HepG2 (cell line): Measurements from ENCODE around the gene MYO5B. TPM values are rescaled to one million over a fixed set of nuclear protein-coding genes. Genes with fewer than 3 reads are reported as not detected.

Experiments
- AFF4 ChIP-seq: sonication (generic); formaldehyde crosslinking; IDR thresholded peaks from 2 replicates; pipeline ENCODE4 v1.4.0; 2020; ENCODE audit warnings: missing genetic modification reagents
- HMGA1 ChIP-seq: sonication (generic); formaldehyde crosslinking; conservative IDR thresholded peaks from 2 replicates; pipeline ENCODE4 v1.4.0; 2020; ENCODE audit warnings: missing genetic modification reagents
- MYC ChIP-seq: sonication (generic); formaldehyde crosslinking; IDR thresholded peaks from 2 replicates; pipeline ENCODE4 v1.9.0; 2021; ENCODE audit warnings: missing genetic modification reagents, borderline replicate concordance
- PCBP1 ChIP-seq: fragments of 200-400 bp; formaldehyde crosslinking; IDR thresholded peaks from 2 replicates; pipeline ENCODE4 v1.6.1; 2017; ENCODE audit warnings: mild to moderate bottlenecking, low read depth, low read length, borderline replicate concordance
- PHF5A ChIP-seq: IDR thresholded peaks from one replicate; pipeline ENCODE4 v1.6.1; 2018; ENCODE audit warnings: low read depth, missing genetic modification reagents; ENCODE audit not compliant: unreplicated experiment
- RBM22 ChIP-seq: fragments of 200-400 bp; formaldehyde crosslinking; optimal IDR thresholded peaks from 2 replicates; pipeline ENCODE3; 2017; ENCODE audit warnings: mild to moderate bottlenecking, low read length, moderate library complexity
- SMAD1 ChIP-seq: sonication (generic); formaldehyde crosslinking; IDR thresholded peaks from 2 replicates; pipeline ENCODE4 v1.4.0; 2020; ENCODE audit warnings: missing genetic modification reagents, low read depth, mild to moderate bottlenecking, borderline replicate concordance
- ZBTB20 ChIP-seq: sonication (generic); formaldehyde crosslinking; IDR thresholded peaks from 2 replicates; pipeline ENCODE4 v1.8.1; 2023; ENCODE audit warnings: missing genetic modification reagents, low read depth, mild to moderate bottlenecking, borderline replicate concordance
- ZFY ChIP-seq: sonication (generic); formaldehyde crosslinking; IDR thresholded peaks from 2 replicates; pipeline ENCODE4 v1.4.0; 2020; ENCODE audit warnings: missing genetic modification reagents
- ZNF274 ChIP-seq: sonication (generic); formaldehyde crosslinking; IDR thresholded peaks from 2 replicates; pipeline ENCODE4 v1.5.1; 2020; ENCODE audit warnings: mild to moderate bottlenecking, missing genetic modification reagents
- ZNF350 ChIP-seq: sonication (generic); formaldehyde crosslinking; IDR thresholded peaks from 2 replicates; pipeline ENCODE4 v1.4.0; 2020; ENCODE audit warnings: mild to moderate bottlenecking, low read depth, missing genetic modification reagents, borderline replicate concordance
- ZNF550 ChIP-seq: sonication (generic); formaldehyde crosslinking; IDR thresholded peaks from 2 replicates; pipeline ENCODE4 v1.4.0; 2020; ENCODE audit warnings: mild to moderate bottlenecking, missing genetic modification reagents, borderline replicate concordance
- ZNF670 ChIP-seq: sonication (generic); formaldehyde crosslinking; IDR thresholded peaks from 2 replicates; pipeline ENCODE4 v1.8.0; 2022; ENCODE audit warnings: mild to moderate bottlenecking, missing genetic modification reagents, borderline replicate concordance
- ZNF704 ChIP-seq: sonication (generic); formaldehyde crosslinking; IDR thresholded peaks from 2 replicates; pipeline ENCODE4 v1.8.1; 2023; ENCODE audit warnings: mild to moderate bottlenecking, inconsistent platforms, moderate library complexity, missing genetic modification reagents, borderline replicate concordance
- polyA plus RNA-seq, 8 experiments: library from polyadenylated mRNA; depleted of rRNA in 3 of 8; stranded (reverse) in 7 of 8; unstranded in 1 of 8; fragments of >200 nt; fragmentation: Illumina TruSeq in 4 of 8; extraction: Trizol in 4 of 8; gene quantifications; 2 replicates each; pipeline versions ENCODE4 v1.2.1 to v1.2.3, GENCODE V29; 2011 to 2016; ENCODE audit warnings: low read depth in 4 of 8, missing spikeins in 1 of 8, mixed read lengths in 1 of 8; ENCODE audit not compliant: insufficient read depth in 1 of 8
- total RNA-seq, 5 experiments: library from RNA; depleted of rRNA; stranded (reverse); fragments of >200 nt; fragmentation: Illumina TruSeq; extraction: Trizol; gene quantifications; 2 replicates each; pipeline ENCODE4 v1.2.3, GENCODE V29; 2016; ENCODE audit warnings: low read depth in 1 of 5
- TF ChIP-seq, protein P1 (sequence below): sonication (generic); formaldehyde crosslinking; IDR thresholded peaks from 2 replicates; pipeline ENCODE4 v1.9.0; 2021; ENCODE audit warnings: missing genetic modification reagents, mild to moderate bottlenecking, borderline replicate concordance
- TF ChIP-seq, protein P2 (sequence below): sonication (generic); formaldehyde crosslinking; IDR thresholded peaks from 2 replicates; pipeline ENCODE4 v1.8.1; 2023; ENCODE audit warnings: missing genetic modification reagents, inconsistent platforms, borderline replicate concordance
- TF ChIP-seq, protein P3 (sequence below): sonication (generic); formaldehyde crosslinking; IDR thresholded peaks from 2 replicates; pipeline ENCODE4 v1.4.0; 2020; ENCODE audit warnings: missing genetic modification reagents, borderline replicate concordance

Gene MYO5B
- total and polyA plus RNA-seq, 2 of the 13 experiments (the other 11 are each of a cell fraction or from before 2014, with no cell fraction given): 13.1 to 24.0 TPM

DNA sequence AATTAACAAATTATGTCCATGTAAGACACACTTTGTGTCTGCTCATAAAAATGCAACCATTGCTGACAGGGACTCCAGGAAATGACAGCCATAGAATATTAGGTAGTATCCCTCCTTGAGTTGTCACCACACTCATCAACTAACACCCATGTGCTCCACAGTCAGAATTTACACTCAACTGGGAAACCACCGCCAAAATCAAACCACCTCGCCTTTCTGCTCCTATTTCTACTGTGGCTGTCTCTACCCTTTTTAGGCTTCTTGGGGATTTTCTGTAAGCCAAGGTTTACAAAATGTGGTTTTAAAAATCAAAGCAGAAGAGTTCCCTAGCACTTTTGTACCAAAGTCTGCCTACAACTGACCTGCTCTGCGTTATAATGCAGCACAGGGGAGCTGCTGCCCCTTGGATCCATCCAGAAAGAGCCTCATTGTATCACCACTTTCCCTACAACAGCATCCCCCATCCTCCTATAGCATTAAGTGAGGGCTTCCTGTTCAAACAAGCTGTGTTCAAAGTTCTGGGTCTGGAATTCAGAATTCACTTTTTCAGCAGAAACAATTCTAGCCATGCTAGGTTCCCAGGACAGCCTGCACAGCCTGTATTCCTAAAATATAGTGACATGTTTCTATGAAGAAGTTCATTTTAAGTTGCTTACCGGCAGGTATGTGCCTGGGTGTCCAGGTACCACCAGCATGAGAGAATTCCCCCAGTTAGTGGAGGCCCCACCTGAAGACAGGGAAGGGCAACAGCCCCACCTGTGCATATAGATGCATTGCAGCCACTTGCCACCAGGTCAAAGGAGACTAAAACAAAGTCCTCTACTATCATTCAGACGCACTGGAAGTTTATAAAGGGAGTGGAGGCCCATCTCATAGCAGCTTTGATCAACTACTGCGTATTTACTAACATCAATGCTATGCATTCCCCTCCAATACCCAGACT is 104.3 kb downstream of the MYO5B start (continued):
- TF ChIP-seq, protein P1, sequence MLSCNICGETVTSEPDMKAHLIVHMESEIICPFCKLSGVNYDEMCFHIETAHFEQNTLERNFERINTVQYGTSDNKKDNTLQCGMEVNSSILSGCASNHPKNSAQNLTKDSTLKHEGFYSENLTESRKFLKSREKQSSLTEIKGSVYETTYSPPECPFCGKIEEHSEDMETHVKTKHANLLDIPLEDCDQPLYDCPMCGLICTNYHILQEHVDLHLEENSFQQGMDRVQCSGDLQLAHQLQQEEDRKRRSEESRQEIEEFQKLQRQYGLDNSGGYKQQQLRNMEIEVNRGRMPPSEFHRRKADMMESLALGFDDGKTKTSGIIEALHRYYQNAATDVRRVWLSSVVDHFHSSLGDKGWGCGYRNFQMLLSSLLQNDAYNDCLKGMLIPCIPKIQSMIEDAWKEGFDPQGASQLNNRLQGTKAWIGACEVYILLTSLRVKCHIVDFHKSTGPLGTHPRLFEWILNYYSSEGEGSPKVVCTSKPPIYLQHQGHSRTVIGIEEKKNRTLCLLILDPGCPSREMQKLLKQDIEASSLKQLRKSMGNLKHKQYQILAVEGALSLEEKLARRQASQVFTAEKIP: no peak
- no peak for TF ChIP-seq ZNF704 (CRISPR knock-in tag)
- TF ChIP-seq ZNF550 (CRISPR knock-in tag): no peak
- TF ChIP-seq ZFY: no peak
- TF ChIP-seq, protein P2, sequence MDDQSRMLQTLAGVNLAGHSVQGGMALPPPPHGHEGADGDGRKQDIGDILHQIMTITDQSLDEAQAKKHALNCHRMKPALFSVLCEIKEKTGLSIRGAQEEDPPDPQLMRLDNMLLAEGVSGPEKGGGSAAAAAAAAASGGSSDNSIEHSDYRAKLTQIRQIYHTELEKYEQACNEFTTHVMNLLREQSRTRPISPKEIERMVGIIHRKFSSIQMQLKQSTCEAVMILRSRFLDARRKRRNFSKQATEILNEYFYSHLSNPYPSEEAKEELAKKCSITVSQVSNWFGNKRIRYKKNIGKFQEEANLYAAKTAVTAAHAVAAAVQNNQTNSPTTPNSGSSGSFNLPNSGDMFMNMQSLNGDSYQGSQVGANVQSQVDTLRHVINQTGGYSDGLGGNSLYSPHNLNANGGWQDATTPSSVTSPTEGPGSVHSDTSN (CRISPR knock-in tag): no peak
- no peak for TF ChIP-seq ZNF670 (CRISPR knock-in tag)
- no peak for TF ChIP-seq PHF5A
- no peak for TF ChIP-seq SMAD1
- TF ChIP-seq ZNF350: no peak
- TF ChIP-seq HMGA1 (CRISPR knock-in tag): no peak
- no peak for TF ChIP-seq PCBP1
- TF ChIP-seq AFF4 (CRISPR knock-in tag): no peak
- no peak for TF ChIP-seq MYC
- peak; percentile 91 for TF ChIP-seq ZBTB20 (CRISPR knock-in tag)
- no peak for TF ChIP-seq ZNF274 (CRISPR knock-in tag)
- TF ChIP-seq, protein P3, sequence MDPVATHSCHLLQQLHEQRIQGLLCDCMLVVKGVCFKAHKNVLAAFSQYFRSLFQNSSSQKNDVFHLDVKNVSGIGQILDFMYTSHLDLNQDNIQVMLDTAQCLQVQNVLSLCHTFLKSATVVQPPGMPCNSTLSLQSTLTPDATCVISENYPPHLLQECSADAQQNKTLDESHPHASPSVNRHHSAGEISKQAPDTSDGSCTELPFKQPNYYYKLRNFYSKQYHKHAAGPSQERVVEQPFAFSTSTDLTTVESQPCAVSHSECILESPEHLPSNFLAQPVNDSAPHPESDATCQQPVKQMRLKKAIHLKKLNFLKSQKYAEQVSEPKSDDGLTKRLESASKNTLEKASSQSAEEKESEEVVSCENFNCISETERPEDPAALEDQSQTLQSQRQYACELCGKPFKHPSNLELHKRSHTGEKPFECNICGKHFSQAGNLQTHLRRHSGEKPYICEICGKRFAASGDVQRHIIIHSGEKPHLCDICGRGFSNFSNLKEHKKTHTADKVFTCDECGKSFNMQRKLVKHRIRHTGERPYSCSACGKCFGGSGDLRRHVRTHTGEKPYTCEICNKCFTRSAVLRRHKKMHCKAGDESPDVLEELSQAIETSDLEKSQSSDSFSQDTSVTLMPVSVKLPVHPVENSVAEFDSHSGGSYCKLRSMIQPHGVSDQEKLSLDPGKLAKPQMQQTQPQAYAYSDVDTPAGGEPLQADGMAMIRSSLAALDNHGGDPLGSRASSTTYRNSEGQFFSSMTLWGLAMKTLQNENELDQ (CRISPR knock-in tag): no peak
- no peak for TF ChIP-seq RBM22
